GM18508 (cell line): ENCODE results near the gene COA1.
"Not testable (repeated sequence)": the region's sequence is repeated elsewhere in the genome, so short reads cannot be mapped to it uniquely, and the experiment has no call there.

ENCODE experiments used
- ATAC-seq: cut with Tn5 transposase; IDR thresholded peaks from one replicate; pipeline ENCODE4 v1.9.1; 2021; ENCODE audit warnings: moderate number of reproducible peaks; ENCODE audit not compliant: insufficient read depth, unreplicated experiment

The COA1 gene

DNA sequence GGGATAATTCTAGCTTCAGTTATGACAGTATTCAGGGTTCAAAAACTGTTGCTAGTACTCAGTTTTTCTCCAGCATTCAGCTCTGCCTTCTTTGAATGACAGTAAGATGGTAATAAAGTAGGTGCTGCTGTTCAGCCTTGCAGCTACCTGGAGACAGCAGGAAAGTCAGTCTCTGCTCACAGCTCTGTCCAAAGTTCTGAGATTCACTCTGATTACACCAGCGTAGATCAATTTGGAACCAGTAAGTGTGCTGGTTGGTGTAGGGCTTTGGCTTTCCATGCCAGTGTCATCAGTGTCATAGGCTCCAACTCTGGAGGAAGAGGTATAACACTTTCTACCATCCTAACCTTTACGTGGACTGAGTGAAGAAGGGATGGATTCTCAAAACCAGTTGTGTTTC is 120.2 kb downstream of the COA1 start:
- ATAC-seq, result no peak

DNA sequence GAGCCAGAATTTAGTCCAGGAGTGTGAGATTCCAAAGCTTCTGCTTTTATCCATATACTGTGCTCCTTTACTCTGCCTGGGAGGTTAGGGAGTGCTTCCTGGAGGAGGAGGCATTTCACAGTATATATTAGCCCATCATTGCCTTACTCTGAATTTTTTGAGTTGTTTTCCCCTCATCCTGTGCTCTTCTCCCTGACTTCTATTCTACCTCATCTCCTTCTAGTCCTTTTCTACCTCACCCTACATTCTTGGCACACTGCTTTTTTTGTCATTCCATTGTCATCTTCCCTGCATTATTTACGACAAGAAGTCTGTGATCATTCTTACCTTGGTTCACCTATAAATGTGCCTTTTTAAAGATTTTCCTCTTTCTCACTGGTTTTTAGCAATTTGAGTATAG is 125.1 kb downstream of the COA1 start:
- ATAC-seq, result no peak

DNA sequence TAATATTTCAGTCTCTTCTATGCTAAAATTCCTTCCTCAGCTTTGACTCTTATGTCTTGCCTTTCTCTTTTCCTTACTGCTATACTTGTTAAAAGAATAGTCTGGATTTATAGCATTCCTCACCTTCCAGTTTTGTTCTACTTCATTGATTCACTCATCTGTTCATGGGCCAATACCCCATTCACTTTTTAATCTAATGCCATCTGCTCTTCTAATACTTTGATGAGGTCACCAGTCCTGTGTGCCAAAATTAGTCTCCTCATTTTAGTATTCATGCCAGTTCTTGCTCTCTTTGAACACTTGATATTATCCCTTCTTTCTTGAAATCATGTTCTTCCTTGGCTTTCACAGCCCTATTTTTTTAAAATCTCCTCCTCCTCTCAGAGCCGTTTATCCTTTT is 127.1 kb downstream of the COA1 start:
- no peak for ATAC-seq

DNA sequence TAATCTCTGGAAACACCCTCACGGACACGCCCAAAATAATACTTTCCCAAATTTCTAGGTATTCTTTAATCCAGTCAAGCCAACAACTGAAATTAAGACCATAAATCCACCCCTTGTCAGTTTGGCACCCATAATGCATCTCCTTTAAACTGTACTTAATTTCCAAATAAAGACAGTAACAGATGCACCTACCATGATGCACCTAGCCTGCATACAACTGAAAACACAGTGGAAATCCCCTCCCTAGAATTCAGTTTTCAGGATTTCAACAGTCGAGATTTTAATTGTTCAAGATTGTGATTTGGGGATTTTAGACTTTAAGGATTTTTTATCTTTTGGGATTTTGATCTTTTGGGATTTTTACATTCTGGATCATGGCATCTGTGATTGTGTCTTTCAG is 129.3 kb downstream of the COA1 start:
- ATAC-seq, result no peak

DNA sequence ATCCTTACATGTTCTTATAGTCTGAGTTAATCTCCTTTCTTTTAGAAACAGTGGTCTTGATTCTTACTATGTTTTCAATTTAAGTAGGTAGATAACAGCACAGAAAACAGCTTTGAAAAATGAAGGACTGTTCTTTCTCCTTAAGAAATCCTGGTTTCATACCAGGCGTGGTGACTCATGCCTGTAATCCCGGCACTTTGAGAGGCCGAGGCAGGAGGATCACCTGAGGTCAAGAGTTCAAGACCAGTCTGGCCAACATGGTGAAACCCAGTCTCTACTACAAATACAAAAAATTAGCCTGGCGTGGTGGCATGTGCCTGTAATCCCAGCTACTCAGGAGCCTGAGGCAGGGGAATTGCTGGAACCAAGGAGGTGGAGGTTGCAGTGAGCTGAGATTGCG is 132.9 kb downstream of the COA1 start:
- not testable (repeated sequence) for ATAC-seq

DNA sequence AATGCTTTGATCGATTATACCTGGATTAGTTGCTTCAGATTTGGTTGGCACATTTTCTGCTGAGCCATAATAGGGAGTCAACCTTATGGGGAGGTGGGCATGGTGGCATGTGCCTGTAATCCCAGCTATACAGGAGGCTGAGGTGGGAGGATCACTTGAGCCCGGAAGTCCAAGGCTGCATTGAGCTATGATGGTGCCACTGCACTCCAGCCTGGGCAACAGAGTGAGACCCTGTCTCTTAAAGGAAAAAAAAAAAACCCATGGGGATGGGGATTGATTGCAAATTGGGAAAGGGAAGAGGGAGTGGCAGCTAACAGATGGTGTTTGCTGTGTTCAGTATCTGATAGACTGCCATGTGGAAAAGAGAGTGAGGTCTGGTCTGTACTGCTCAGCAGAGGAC is 135.3 kb downstream of the COA1 start:
- ATAC-seq, result no peak

DNA sequence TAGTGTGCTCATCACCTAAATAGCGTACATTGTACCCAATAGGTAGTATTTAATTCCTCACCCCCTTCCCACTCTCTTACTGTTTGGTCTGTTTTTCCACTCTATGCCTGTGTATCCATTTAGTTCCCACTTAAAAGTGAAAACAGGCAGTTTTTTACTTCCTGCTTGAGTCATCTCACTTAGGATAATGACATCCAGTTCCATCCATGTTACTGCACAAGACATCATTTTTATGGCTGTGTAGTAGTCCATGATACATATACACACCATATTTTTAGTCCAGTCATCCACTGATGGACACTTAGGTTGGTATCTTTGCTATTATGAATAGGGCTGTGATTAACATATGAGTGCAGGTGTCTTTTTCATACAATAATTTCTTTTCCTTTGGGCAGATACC is 136.3 kb downstream of the COA1 start:
- no peak for ATAC-seq

DNA sequence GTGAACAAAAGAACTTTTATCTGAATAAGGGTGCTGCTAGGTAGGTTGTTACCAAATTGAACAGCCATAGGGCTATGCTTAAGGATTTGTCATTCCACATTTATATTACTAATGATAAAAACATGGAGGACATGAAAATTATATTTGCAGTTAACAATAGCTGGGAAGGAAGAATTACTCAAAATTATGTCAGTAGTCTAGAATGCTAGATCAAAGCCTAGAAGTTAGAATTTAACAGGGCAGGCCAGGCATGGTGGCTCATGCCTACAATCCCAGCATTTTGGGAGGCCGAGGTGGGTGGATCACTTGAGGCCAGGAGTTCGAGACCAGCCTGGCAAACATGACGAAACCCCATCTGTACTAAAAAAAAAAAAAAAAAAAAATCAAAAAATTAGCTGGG is 137.0 kb downstream of the COA1 start:
- ATAC-seq, result no peak

DNA sequence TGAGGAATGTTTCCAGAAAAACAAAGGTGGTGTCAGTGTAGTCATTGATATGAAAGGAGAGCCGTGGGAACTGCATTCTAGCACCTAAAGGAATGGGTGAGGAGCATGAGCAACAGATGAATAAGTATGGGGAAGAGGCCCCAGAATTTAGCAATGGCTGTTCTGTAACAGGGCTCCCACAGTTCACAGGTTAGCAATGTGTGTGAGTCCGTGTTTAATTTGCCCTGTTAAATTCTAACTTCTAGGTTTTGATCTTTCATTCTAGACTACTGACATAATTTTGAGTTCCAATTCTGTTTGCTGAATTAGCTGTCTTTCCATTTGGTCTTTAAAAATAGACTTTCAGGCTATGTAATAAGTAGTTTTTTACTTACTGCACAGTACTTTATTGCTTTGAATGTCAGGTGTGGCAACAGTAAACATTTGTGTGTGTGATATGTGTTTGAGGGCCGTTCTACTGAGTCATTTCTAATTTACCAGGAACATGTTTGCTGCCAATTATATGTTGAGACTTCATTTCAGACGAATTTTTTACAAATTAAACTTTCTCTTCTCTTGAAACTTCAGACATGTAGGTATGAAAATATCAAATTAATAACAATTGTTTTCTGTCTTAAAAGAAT is 137.7 kb downstream of the COA1 start:
- no peak for ATAC-seq

DNA sequence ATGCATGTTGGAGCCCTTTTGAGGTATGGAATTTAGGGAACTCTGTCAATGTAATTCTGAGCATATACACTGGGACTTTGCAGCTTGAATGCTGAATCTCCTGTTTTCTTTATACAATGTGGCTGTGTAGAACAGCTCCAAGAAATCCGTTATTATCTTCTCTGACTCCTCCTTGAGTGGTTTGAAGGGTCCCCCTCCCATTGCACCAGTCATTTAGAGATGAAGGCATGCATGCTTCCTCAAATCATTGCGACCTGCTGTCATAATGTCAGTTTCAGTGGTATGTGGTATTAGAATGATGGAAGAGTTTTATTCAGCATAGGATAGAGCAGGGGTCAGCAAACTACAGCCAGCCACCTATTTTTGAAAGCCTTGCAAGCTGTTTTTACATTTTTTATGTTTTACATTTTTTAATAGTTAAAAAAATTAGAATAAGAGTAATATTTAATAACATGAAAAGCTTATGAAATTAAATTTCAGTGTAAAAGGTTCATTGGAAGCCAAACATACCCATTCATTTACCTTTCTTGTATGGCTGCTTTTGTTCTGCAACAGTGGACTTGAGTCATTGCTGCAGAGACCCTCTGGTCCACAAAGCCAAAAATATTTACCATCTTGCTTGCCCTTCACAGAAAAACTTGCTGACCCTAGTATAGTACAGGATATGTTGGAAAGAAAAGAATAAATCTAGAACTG is 138.3 kb downstream of the COA1 start:
- ATAC-seq, result peak; percentile 60

DNA sequence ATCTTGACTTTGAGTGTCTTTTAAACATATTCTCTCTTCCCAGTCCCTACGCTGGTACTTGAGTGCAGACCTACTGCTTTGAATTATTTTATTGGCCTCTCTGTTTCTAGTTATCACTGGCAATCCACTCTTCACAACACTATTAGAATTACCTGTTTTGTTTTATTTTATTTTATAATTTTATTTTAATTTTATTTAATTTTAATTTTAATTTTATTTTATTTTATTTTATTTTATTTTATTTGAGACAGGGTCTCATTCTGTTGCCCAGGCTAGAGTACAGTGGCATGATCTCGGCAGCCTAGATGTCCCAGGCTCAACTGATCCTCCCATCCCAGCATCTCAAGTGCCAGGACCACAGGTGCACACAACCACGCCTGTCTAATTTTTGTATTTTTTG is 139.6 kb downstream of the COA1 start:
- no peak for ATAC-seq
